GM10847 (cell line): Measurements from ENCODE around the gene AKAP8.

Experiments used
- POLR2A ChIP-seq: IDR thresholded peaks from 2 replicates; pipeline ENCODE4 v1.6.1; 2011; ENCODE audit not compliant: insufficient read length; ENCODE audit errors: extremely low read depth

Gene AKAP8

DNA sequence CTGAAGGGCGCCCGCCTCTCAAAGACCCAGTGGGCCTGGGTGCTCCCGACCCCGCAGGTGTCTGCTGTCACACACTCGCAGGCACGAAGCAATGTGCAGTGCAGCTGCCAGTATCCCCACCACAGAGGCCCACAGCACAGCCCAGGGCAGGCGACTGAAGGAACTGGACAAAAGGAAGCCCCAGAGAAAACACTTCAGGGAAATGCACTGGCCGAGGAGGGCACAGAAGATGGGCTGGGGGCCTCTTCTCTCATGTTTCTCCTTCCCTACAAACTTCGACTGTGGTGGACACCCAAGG is 10.0 kb downstream of the AKAP8 start:
- TF ChIP-seq POLR2A = no peak

DNA sequence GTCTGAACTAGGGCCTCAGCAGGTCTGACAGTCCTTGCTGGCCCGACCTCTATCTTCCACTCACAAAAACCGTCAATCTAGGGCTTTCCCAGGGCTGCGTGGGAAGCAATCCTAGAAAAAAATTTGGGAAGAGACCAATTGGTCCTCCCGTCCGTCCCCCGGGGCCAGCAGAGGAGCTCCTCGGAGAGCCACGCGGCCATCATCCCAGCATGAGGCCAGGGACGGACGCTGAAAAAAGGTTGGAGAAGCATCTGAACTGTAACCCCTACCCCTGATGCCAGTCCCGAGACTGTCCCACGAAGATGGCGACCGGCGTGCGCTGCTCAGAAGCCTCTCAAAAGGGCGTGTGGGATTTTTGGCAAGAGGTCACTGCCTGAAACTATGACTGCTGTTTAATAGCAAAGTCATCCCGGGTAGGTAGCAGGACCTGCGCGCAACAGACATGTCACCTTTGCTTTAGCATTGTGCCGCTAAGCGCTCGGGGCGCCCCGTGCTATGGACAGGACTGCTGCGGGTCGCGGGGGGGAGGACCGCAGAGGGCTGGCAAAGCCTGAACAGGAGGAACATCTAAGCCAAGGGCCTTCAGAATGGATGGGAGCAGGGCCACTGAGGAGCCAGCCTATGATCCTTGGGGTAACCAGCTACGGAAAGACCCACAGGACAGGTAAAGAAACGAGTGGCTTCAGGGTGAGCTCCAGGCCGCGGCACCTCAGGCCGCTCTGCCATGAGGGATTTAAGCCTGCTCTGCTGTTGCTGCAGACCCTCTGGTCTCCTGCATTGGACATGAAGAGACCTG is 10.6 kb downstream of the AKAP8 start:
- no peak for TF ChIP-seq POLR2A

DNA sequence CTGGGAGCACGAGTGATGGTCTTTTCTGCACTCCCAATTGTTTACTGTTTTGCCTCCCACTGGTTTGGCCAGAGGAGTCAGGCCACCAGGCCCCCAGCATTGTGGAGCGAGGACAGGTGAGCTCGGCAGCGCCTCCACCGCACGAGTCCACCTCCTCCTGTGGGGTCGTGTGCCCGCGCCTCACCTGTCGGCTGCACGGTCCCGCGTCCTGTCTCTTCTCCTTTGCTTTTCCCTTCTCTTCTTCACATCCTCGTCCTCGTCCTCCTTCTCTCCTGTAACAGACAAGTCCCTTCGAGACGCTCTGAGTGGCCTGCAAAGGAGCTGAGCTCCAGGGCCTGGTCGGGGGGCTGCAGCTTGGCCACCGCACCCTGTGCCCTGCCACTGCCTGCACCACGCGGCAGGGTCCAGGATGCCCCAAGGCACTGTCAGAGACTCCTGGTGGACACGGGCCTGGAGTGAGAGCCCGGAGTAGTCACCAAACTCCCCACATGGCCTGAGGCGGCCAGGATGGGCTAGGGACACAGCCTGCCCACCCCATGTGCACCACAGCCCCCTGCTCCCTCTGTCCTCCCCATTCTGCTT is 11.4 kb downstream of the AKAP8 start:
- no peak for TF ChIP-seq POLR2A

DNA sequence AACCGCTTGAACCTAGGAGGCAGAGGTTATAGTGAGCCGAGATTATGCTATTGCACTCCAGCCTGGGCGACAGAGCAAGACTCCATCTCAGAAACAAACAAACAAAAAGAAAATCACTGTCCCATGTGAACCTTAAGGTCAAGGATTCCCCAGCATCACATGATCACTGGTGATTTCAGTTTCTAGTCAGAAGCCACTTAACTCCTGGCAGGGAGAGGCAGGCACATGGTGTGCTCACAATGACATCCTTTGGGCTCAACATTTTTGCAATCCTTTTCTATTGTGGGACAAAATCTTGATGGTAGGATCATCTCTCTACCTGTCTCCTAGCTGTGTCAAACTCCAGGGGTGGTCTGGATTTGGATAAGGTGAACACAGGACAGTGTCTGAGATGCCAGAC is 12.1 kb downstream of the AKAP8 start:
- TF ChIP-seq POLR2A = no peak

DNA sequence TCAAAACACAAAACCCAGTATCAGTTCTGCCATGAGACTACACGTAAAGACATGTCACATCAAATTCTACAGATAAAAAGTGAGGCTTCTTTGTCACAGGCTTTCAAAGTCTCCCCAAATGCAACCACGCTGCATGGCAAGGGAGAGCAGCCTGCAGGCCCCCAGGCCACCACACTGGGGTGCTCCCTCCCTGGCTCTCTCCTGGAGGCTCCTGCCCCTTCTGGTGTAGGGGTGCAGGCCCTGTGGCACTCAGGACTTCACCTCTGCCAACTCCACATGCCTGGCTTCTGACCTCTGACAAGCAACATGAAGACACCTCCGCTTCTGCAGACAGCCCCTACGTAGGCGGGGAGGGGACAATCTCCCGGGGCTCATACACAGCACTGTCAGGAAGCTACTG is 14.3 kb downstream of the AKAP8 start:
- TF ChIP-seq POLR2A = no peak

GRCh38 chr19:15358918-15359317 is 20.7 kb downstream of the AKAP8 start:
- TF ChIP-seq POLR2A = no peak

DNA sequence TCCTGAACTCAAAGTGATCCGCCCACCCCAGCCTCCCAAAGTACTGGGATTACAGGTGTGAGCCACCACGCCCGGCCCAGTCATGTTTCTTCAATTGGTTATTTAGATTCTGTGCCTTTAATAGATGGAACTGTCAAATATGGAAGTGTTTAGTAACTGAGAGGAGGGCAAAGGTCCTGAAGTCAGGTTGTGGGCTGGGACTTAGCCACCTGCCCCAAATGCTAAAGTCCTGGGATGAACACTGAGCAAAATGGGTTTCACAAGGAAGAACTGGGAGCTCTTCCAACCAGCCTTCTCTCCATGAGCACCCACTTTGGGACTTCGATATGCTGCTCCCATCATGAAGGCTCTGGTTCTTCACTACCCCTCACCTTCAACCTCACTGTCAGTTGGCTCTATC is 21.7 kb downstream of the AKAP8 start:
- TF ChIP-seq POLR2A = no peak

GRCh38 chr19:15354566-15355296 is 24.9 kb downstream of the AKAP8 start:
- no peak for TF ChIP-seq POLR2A

GRCh38 chr19:15353908-15354307 is 25.7 kb downstream of the AKAP8 start:
- TF ChIP-seq POLR2A = no peak

DNA sequence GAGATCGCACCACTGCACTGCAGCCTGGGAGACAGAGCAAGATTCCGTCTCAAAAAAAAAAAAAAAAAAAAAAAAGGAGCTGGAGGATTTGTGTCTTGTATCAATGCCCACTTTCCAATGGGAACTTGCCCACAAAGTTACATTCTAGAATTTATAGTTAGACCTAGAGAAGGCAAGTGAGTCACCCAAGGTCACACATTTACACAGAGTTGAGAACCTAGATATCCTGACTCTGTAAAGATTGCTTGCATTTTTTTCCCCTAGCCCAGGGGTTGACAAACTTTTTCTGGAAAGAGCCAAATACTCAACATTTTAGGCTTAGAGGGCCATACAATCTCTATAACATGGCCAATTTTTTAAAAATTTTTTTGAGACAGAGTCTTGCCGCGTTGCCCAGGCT is 39.5 kb downstream of the AKAP8 start:
- TF ChIP-seq POLR2A = no peak

DNA sequence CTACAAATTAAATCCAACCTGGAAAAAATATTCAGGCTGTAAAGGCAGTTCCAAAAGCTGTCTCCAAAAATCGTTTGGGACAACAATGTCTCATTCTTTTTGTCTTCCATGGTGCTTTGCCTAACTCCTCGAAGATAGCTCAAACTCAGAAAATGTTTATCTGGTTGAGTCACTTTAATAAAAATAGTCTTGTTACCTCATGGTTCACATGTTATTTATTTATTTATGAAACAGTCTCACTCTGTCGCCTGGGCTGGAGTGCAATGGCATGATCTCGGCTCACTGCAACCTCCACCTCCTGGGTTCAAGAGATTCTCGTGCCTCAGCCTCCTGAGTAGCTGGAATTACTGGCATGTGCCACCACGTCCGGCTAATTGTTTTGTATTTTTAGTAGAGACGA is 42.4 kb downstream of the AKAP8 start:
- no peak for TF ChIP-seq POLR2A

- TF ChIP-seq POLR2A = peak; percentile 54
These were observed 47.1 kb downstream of the AKAP8 start, which contains the start of gene BRD4 for GRCh38 chr19:15332311-15332996. Gene BRD4, minus strand, starts transcription at chr19:15332539. Its CDS starts 59,440 bp downstream, at chr19:15273099.

DNA sequence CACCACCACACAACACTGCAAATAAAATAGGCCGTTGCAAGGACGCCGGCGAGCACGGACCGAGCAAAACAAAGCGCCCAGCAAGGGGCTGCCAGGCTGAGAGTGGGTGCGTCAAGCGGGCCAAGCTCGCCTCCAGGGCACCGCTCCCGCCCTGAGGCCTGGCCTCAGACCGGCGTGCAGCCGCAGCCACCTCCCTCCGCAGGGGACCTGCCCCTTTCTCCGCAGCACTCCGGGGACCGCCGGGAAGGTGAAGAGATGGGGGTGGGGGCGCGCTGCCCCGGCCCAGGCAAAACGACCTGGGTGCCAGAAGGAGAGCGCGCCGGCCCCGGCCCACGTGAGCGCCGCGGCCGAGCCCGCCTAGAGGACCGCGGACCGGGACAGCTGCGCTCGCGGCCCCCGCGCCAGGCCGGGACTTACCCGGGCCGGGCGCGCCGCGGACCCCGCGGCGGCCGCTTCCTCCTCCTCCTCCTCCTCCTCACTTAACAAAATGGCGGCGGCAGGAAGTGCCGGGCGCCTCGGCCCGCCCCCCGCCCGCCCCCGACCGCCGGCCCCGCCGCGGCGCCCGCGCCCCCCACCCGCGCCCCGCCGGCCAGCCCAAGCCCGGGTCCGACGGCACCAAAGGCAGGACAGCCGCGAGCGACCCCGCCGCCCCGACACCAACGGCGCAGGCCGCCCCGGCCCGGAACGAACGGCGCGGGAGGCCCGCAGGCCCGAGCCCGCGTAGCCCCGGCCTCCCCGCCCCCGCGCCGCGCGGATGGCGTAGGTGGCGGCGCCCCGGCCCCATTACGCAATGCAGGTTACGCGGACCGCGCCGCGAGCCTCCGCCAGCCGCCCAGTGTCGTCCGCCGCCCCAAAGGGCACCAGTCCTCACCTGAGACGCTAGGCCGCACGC is 47.9 kb downstream of the AKAP8 start:
- no peak for TF ChIP-seq POLR2A

GRCh38 chr19:15330801-15331418 is 48.7 kb downstream of the AKAP8 start:
- TF ChIP-seq POLR2A = no peak
